ENCODE results near the gene MATN1. TPM values are rescaled to one million over a fixed set of nuclear protein-coding genes. Genes with fewer than 3 reads are reported as not detected.

Gene MATN1
- polyA plus RNA-seq, 1 donor (not counting 4 experiments of a cell fraction or from before 2014, with no cell fraction given) = 0.05 TPM

DNA sequence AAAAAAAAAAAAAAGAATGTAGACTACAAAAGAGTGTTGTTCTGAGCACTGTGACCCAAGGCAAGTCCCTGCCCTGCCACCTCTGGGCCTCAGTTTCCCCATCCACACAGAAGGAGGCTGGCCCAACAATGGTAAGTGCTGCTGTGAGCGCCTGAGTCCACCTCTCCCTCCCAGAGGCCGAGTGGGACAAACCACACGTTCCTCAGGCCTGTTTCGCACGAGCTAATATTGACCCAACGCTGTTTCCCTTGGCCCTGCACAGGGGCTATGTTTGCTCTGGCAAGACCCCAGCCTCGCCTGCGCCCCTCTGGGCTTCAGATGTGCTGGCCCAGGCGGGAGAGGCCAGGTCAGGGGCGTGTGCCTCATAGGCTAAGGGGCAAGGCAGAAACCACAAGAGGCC, 46.8 kb upstream of the MATN1 start:
- H3K79me2 ChIP-seq (ENCODE audit: control insufficient read depth, insufficient read depth, low read length) = no peaks in the 10 kb centered on the region
- H3K36me3 ChIP-seq (ENCODE audit: control insufficient read depth in 2 of 2, extremely low read depth in 1 of 2, insufficient read depth in 2 of 2, low read length in 2 of 2) = no peaks in the 10 kb centered on the region
- no peak overlapping the region for H2AFZ ChIP-seq (ENCODE audit: control insufficient read depth, low read length)
- H3K9ac ChIP-seq (ENCODE audit: control insufficient read depth, extremely low read depth, insufficient read depth, low read length) = no peak overlapping the region
- no peaks in the 10 kb centered on the region for H3K4me1 ChIP-seq (ENCODE audit: control insufficient read depth, extremely low read depth, insufficient read depth, low read length)
- H3K27me3 ChIP-seq (ENCODE audit: control insufficient read depth, extremely low read depth, insufficient read depth, low read length) = peaks cover 15% of the 10 kb centered on the region
- H3K4me3 ChIP-seq (ENCODE audit: control insufficient read depth in 2 of 3, extremely low read depth in 1 of 3, insufficient read depth in 2 of 3, low read depth in 1 of 3, low read length in 3 of 3) = no peak overlapping the region
- H3K9me3 ChIP-seq (ENCODE audit: control insufficient read depth, low read depth, low read length) = no peaks in the 10 kb centered on the region
- no peak for TF ChIP-seq EZH2 (IDR thresholded peaks at IDR 0.05; ENCODE audit: low read length)
- TF ChIP-seq, protein P1, sequence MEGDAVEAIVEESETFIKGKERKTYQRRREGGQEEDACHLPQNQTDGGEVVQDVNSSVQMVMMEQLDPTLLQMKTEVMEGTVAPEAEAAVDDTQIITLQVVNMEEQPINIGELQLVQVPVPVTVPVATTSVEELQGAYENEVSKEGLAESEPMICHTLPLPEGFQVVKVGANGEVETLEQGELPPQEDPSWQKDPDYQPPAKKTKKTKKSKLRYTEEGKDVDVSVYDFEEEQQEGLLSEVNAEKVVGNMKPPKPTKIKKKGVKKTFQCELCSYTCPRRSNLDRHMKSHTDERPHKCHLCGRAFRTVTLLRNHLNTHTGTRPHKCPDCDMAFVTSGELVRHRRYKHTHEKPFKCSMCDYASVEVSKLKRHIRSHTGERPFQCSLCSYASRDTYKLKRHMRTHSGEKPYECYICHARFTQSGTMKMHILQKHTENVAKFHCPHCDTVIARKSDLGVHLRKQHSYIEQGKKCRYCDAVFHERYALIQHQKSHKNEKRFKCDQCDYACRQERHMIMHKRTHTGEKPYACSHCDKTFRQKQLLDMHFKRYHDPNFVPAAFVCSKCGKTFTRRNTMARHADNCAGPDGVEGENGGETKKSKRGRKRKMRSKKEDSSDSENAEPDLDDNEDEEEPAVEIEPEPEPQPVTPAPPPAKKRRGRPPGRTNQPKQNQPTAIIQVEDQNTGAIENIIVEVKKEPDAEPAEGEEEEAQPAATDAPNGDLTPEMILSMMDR (optimal IDR thresholded peaks at IDR 0.05 in 1 of 3, IDR thresholded peaks at IDR 0.05 in 1 of 3, conservative IDR thresholded peaks at IDR 0.05 in 1 of 3; ENCODE audit: extremely low read depth in 1 of 3, insufficient read depth in 2 of 3, low read length in 3 of 3) = no peak
- dilution Hi-C loops (cut with MboI; ENCODE audit: extremely low pct_ligation_motif_present, low sequenced_read_pairs) = no loop called here
- H4K20me1 ChIP-seq (ENCODE audit: control insufficient read depth, extremely low read depth, insufficient read depth, low read length) = no peaks in the 10 kb centered on the region
- H3K4me2 ChIP-seq (ENCODE audit: control insufficient read depth, extremely low read depth, insufficient read depth, low read depth, low read length) = no peak overlapping the region
- no peak overlapping the region for H3K27ac ChIP-seq (ENCODE audit: control insufficient read depth, insufficient read depth, low read length)
- FAIRE-seq = no peak
- no peak for DNase-seq (ENCODE audit: low read depth, low spot score)
- H3K9me1 ChIP-seq (ENCODE audit: control insufficient read depth, extremely low read depth, insufficient read depth, low read length) = no peaks in the 10 kb centered on the region

- no peaks in the 10 kb centered on the region for H3K79me2 ChIP-seq (ENCODE audit: control insufficient read depth, insufficient read depth, low read length)
- H3K4me2 ChIP-seq (ENCODE audit: control insufficient read depth, extremely low read depth, insufficient read depth, low read depth, low read length) = no peak overlapping the region
- no peaks in the 10 kb centered on the region for H3K36me3 ChIP-seq (ENCODE audit: control insufficient read depth in 2 of 2, extremely low read depth in 1 of 2, insufficient read depth in 2 of 2, low read length in 2 of 2)
- no peaks in the 10 kb centered on the region for H3K4me1 ChIP-seq (ENCODE audit: control insufficient read depth, extremely low read depth, insufficient read depth, low read length)
- dilution Hi-C loops (cut with MboI; ENCODE audit: extremely low pct_ligation_motif_present, low sequenced_read_pairs) = no loop called here
- DNase-seq (ENCODE audit: low read depth, low spot score) = no peak
- H3K9me3 ChIP-seq (ENCODE audit: control insufficient read depth, low read depth, low read length) = no peaks in the 10 kb centered on the region
- H3K9ac ChIP-seq (ENCODE audit: control insufficient read depth, extremely low read depth, insufficient read depth, low read length) = no peak overlapping the region
- H2AFZ ChIP-seq (ENCODE audit: control insufficient read depth, low read length) = no peak overlapping the region
- peaks cover 12% of the 10 kb centered on the region for H3K27me3 ChIP-seq (ENCODE audit: control insufficient read depth, extremely low read depth, insufficient read depth, low read length)
- no peak for FAIRE-seq
- no peaks in the 10 kb centered on the region for H3K9me1 ChIP-seq (ENCODE audit: control insufficient read depth, extremely low read depth, insufficient read depth, low read length)
- no peak for TF ChIP-seq EZH2 (IDR thresholded peaks at IDR 0.05; ENCODE audit: low read length)
- H3K4me3 ChIP-seq (ENCODE audit: control insufficient read depth in 2 of 3, extremely low read depth in 1 of 3, insufficient read depth in 2 of 3, low read depth in 1 of 3, low read length in 3 of 3) = no peak overlapping the region
- H3K27ac ChIP-seq (ENCODE audit: control insufficient read depth, insufficient read depth, low read length) = no peak overlapping the region
- no peaks in the 10 kb centered on the region for H4K20me1 ChIP-seq (ENCODE audit: control insufficient read depth, extremely low read depth, insufficient read depth, low read length)
Measured at GRCh38 chr1:30768830-30769718, 45.7 kb upstream of the MATN1 start.

All from keratinocyte (primary cell).